ENCODE results near the gene FBRSL1. TPM values are rescaled to one million over a fixed set of nuclear protein-coding genes. Genes with fewer than 3 reads are reported as not detected.

The FBRSL1 gene
- total RNA-seq, 1 donor from 2014 or later: 43.8 TPM

- Histone ChIP-seq H3K4me1 (ENCODE audit: insufficient read depth, low read length) (peaks cover 8% of the 10 kb centered on the region), H3K4me2 (ENCODE audit: low read length) (no peak overlapping the region), H3K79me2 (ENCODE audit: insufficient read depth, low read length) (peaks cover 16% of the 10 kb centered on the region), H3K27me3 (ENCODE audit: insufficient read depth, low read length) (no peaks in the 10 kb centered on the region), H3K4me3 (ENCODE audit: insufficient read depth, low read depth, low read length) (no peak overlapping the region), H3K36me3 (ENCODE audit: insufficient read depth, low read length) (no peaks in the 10 kb centered on the region), H4K20me1 (ENCODE audit: insufficient read depth, low read length) (peaks cover 21% of the 10 kb centered on the region), H3K9ac (ENCODE audit: low read length) (no peak overlapping the region), H2AFZ (ENCODE audit: low read depth, low read length) (no peak overlapping the region), H3K9me3 (ENCODE audit: insufficient read depth, low read depth, low read length) (no peaks in the 10 kb centered on the region), H3K27ac (ENCODE audit: low read depth, low read length) (no peak overlapping the region)
- Mint-ChIP-seq H3K4me3 (ENCODE audit: unreplicated experiment) (peak overlapping the region; percentile 64), H3K36me3 (ENCODE audit: low read depth, unreplicated experiment) (peaks cover 3% of the 10 kb centered on the region), H3K27me3 (ENCODE audit: low read depth, unreplicated experiment) (peaks cover 6% of the 10 kb centered on the region), H3K4me1 (ENCODE audit: low read depth, unreplicated experiment) (no peaks in the 10 kb centered on the region), H3K27ac (ENCODE audit: unreplicated experiment) (no peak overlapping the region), H3K9me3 (ENCODE audit: unreplicated experiment) (no peaks in the 10 kb centered on the region)
- no peak for TF ChIP-seq CTCF (IDR thresholded peaks at IDR 0.05; ENCODE audit: insufficient read depth, low read depth, low read length)
- no peak for TF ChIP-seq EZH2 (IDR thresholded peaks at IDR 0.05; ENCODE audit: insufficient read depth, low read length)
- no peak for FAIRE-seq
- no peak for DNase-seq (ENCODE audit: low read depth)
These were observed 68.3 kb downstream of the FBRSL1 start for GRCh38 chr12:132558042-132558856.

- Mint-ChIP-seq H3K4me3 (ENCODE audit: unreplicated experiment) (peak overlapping the region; percentile 64), H3K36me3 (ENCODE audit: low read depth, unreplicated experiment) (peaks cover 3% of the 10 kb centered on the region), H3K27ac (ENCODE audit: unreplicated experiment) (no peak overlapping the region), H3K4me1 (ENCODE audit: low read depth, unreplicated experiment) (no peaks in the 10 kb centered on the region), H3K9me3 (ENCODE audit: unreplicated experiment) (no peaks in the 10 kb centered on the region), H3K27me3 (ENCODE audit: low read depth, unreplicated experiment) (peaks cover 6% of the 10 kb centered on the region)
- Histone ChIP-seq H3K9ac (ENCODE audit: low read length) (no peak overlapping the region), H2AFZ (ENCODE audit: low read depth, low read length) (no peak overlapping the region), H3K4me2 (ENCODE audit: low read length) (peak overlapping the region; percentile 89), H3K4me3 (ENCODE audit: insufficient read depth, low read depth, low read length) (peak overlapping the region; percentile 46), H3K4me1 (ENCODE audit: insufficient read depth, low read length) (peaks cover 8% of the 10 kb centered on the region), H3K27me3 (ENCODE audit: insufficient read depth, low read length) (no peaks in the 10 kb centered on the region), H3K9me3 (ENCODE audit: insufficient read depth, low read depth, low read length) (no peaks in the 10 kb centered on the region), H4K20me1 (ENCODE audit: insufficient read depth, low read length) (peaks cover 25% of the 10 kb centered on the region), H3K27ac (ENCODE audit: low read depth, low read length) (no peak overlapping the region), H3K36me3 (ENCODE audit: insufficient read depth, low read length) (no peaks in the 10 kb centered on the region), H3K79me2 (ENCODE audit: insufficient read depth, low read length) (peaks cover 19% of the 10 kb centered on the region)
- DNase-seq (ENCODE audit: low read depth): no peak
- FAIRE-seq: no peak
- TF ChIP-seq EZH2 (IDR thresholded peaks at IDR 0.05; ENCODE audit: insufficient read depth, low read length) (no peak), CTCF (IDR thresholded peaks at IDR 0.05; ENCODE audit: insufficient read depth, low read depth, low read length) (no peak)
These were observed 69.1 kb downstream of the FBRSL1 start for GRCh38 chr12:132558861-132559623.

All from astrocyte (in vitro differentiated cells and primary cell).